Mammary epithelial cell (primary cell): ENCODE data around the gene ZCCHC2.

Experiments
- CTCF ChIP-seq, 2 donors: IDR thresholded peaks in 1 of 2; conservative IDR thresholded peaks in 1 of 2; 2 replicates each; pipeline ENCODE4 v1.5.1; 2011 to 2012; ENCODE audit warnings: inconsistent platforms in 2 of 2, low read length in 2 of 2, mild to moderate bottlenecking in 2 of 2, control low read depth in 1 of 2, low read depth in 1 of 2; ENCODE audit not compliant: insufficient read depth in 1 of 2; ENCODE audit errors: extremely low read depth in 1 of 2
- EZH2 ChIP-seq: IDR thresholded peaks from 2 replicates; pipeline ENCODE4 v1.6.1; 2012; ENCODE audit warnings: low read length, inconsistent platforms, borderline replicate concordance

DNA sequence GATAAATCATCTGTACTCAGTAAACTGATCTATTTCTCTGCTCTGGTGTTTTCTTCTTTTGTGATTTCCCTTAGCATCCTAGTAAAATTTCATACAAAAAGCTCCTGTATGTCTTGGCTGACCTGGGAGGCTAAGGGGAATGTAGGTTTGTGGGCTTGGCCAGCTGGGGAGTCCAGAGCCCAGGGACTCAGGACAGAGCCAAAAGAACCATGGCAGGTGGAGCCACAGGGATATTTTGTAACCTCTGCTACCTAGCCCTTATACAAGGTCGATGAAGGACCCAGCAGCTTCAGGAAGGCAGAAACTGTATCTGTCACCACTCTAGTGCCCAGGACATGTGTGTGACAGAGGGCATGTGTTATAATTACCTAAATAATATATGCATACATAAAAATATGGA is 22.7 kb upstream of the ZCCHC2 start:
- TF ChIP-seq EZH2 (no peak), CTCF (conservative IDR thresholded peaks at IDR 0.05 in 1 of 2, IDR thresholded peaks at IDR 0.05 in 1 of 2; ENCODE audit: extremely low read depth in 1 of 2, insufficient read depth in 1 of 2, low read depth in 1 of 2, low read length in 2 of 2) (no peak)
